ENCODE measurements around the gene MDM2. TPM values are rescaled to one million over a fixed set of nuclear protein-coding genes. Genes with fewer than 3 reads are reported as not detected.
A peak's percentile ranks its signal among the peaks of the same experiment; 100 is the strongest.

MDM2 gene
- 10 to 100 TPM; 47.5 to 79.2 (median 57.4) TPM for total RNA-seq

- Histone ChIP-seq H3K27ac (peak within 1 kb of the TSS; percentile 95 to 100 (median 99)), H3K4me1 (peaks cover 0 to 46% (median 3%) of the 10 kb centered on the region in 3 donors)
- 0 to 2% methylated on average over 23 to 31 of the region's 72 CpGs for WGBS, 2 donors (ENCODE audit: low coverage in 1 of 2)
Measured at GRCh38 chr12:68807576-68808387, at the start of gene MDM2. Gene MDM2, plus strand, starts transcription at chr12:68808177. Its CDS starts 301 bp downstream, at chr12:68808478.

GRCh38 chr12:68759852-68760251 is 48.1 kb upstream of the MDM2 start:
- ATAC-seq = no peak
- H3K36me3 ChIP-seq = peaks cover 0 to 88% of the 10 kb centered on the region in 2 donors
- H3K9me3 ChIP-seq = no peaks in the 10 kb centered on the region
- no peaks in the 10 kb centered on the region for H3K27me3 ChIP-seq
- WGBS, 2 donors (ENCODE audit: low coverage in 1 of 2) = 87 to 95% methylated on average over 4 to 5 of the region's 5 CpGs
- no peak overlapping the region for H3K4me3 ChIP-seq
- TF ChIP-seq EP300 (IDR thresholded peaks at IDR 0.05) (no peak), POLR2AphosphoS5 (IDR thresholded peaks at IDR 0.05) (no peak), CTCF (IDR thresholded peaks at IDR 0.05) (no peak), POLR2A (IDR thresholded peaks at IDR 0.05) (no peak)
- peaks cover 0 to 4% (median 0%) of the 10 kb centered on the region in 3 donors for H3K4me1 ChIP-seq
- H3K27ac ChIP-seq = no peak overlapping the region

More at GRCh38 chr12:68807576-68808387, at the start of gene MDM2:
- ATAC-seq = peak; percentile 96
- no peaks in the 10 kb centered on the region for H3K27me3 ChIP-seq
- peak within 1 kb of the TSS; percentile 58 to 97 for H3K4me3 ChIP-seq
- no peaks in the 10 kb centered on the region for H3K9me3 ChIP-seq
- peaks cover 0 to 26% of the 10 kb centered on the region in 2 donors for H3K36me3 ChIP-seq
- TF ChIP-seq CTCF (IDR thresholded peaks at IDR 0.05) = peak; percentile 60 to 93 (median 86)
- peak; percentile 91 to 92 for TF ChIP-seq POLR2A (IDR thresholded peaks at IDR 0.05)
- TF ChIP-seq POLR2AphosphoS5 (IDR thresholded peaks at IDR 0.05) = peak; percentile 91
- no peak for TF ChIP-seq EP300 (IDR thresholded peaks at IDR 0.05)

GRCh38 chr12:68760806-68761441 is 47.1 kb upstream of the MDM2 start:
- TF ChIP-seq CTCF (IDR thresholded peaks at IDR 0.05) (no peak), POLR2AphosphoS5 (IDR thresholded peaks at IDR 0.05) (no peak), EP300 (IDR thresholded peaks at IDR 0.05) (no peak), POLR2A (IDR thresholded peaks at IDR 0.05) (no peak)
- Histone ChIP-seq H3K4me1 (peaks cover 0 to 4% (median 0%) of the 10 kb centered on the region in 3 donors), H3K9me3 (no peaks in the 10 kb centered on the region), H3K36me3 (peaks cover 0 to 83% of the 10 kb centered on the region in 2 donors), H3K27me3 (no peaks in the 10 kb centered on the region), H3K4me3 (no peak overlapping the region), H3K27ac (no peak overlapping the region)
- ATAC-seq = no peak
- 86 to 87% methylated on average over 7 of the region's 7 CpGs for WGBS, 2 donors (ENCODE audit: low coverage in 1 of 2)

GRCh38 chr12:68761442-68761812 is 46.5 kb upstream of the MDM2 start:
- no peaks in the 10 kb centered on the region for H3K27me3 ChIP-seq
- WGBS, 2 donors (ENCODE audit: low coverage in 1 of 2) = 97 to 100% methylated on average over 3 of the region's 3 CpGs
- H3K4me1 ChIP-seq = peaks cover 0 to 4% (median 0%) of the 10 kb centered on the region in 3 donors
- peaks cover 0 to 83% of the 10 kb centered on the region in 2 donors for H3K36me3 ChIP-seq
- H3K27ac ChIP-seq = no peak overlapping the region
- no peak overlapping the region for H3K4me3 ChIP-seq
- no peak for TF ChIP-seq POLR2A (IDR thresholded peaks at IDR 0.05)
- no peak for TF ChIP-seq POLR2AphosphoS5 (IDR thresholded peaks at IDR 0.05)
- TF ChIP-seq EP300 (IDR thresholded peaks at IDR 0.05) = no peak
- TF ChIP-seq CTCF (IDR thresholded peaks at IDR 0.05) = no peak
- ATAC-seq = no peak
- H3K9me3 ChIP-seq = no peaks in the 10 kb centered on the region

Measured in gastroesophageal sphincter (tissue), 4 donors.